A204.1 (cell line): ENCODE results near the gene REST.

ENCODE experiments used
- FAIRE-seq: peaks from 2 replicates; lab custom pipeline; 2012; peaks lifted over from hg19 to GRCh38; lab: Jason Lieb, UNC

Gene REST

DNA sequence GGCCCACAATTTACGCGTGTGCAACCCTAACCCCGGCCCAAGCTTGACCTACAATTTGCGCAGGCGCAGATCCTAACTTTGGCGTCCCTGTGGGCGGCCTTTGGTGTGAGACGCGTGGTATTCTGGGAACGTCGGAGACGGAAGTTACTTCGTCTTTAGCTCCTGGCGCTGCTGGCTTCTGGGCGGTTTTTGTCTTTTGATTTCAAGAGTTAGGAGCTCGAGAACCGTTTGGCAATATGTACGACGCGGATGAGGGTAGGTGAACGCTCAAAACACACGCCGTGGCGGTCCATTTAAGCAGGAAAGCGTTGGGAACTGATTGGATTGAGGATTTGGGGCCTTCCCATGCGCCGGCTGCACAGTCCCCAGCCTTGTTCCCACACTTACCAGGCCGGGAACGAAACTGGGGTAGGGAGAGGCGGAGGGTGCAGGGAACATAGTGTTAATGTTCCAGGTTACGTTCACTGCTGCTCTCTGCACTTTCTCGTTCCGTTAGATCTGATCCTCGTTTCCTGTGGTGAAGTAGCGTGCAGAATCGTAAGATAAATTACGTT is 71.1 kb downstream of the REST start, which contains the start of gene POLR2B:
Gene POLR2B (plus strand): TSS at position 147 of the 554 bp plus-strand sequence. CDS start 90 bp downstream, at position 237.
- FAIRE-seq = peak; percentile 94

DNA sequence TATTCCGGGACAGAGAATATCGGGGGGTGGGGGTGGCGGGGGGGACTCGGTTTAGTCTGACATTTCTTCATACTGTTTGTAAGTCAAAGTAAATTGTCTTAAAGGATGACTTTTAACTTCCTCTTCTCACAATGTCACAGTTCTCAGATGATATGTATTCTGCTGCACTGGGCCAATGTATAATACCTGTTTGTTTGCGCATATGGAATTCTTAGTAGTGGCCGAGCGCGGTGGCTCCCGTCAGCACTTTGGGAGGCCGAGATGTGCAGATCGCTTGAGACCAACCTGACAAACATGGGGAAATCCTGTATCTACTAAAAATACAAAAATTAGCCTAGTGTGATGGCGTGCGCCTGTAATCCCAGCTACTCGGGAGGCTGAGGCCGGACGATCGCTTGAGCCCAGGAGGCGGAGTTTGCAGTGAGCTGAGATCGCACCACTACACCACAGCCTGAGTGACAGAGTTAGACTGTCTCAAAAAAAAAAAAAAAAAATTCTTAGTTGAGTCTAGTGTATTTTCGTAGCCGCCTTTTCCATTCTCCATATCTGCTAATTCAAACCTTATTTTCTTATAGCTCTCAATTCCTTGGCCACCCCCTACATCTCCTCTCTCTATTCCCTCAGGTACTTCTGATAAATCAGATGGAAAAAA is 71.8 kb downstream of the REST start:
- FAIRE-seq = no peak

DNA sequence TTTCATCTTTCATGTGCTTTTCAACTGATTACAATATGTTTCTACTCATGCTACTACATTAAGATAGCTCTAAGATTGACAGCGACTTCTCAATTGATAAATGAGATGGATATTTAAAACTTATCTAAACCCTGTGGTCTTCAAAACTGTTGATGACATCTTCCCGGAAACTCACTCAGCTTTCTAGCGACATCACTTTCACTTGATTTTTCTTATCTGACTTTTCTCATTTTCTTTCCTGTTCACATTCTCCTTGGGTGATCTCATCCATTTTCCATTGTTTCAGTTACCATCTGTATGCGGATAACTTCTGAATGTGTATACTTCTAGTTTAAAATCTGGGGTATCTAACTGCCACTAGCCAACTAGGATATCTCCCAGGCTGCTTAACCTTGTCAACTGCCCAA is 74.1 kb downstream of the REST start:
- no peak for FAIRE-seq

DNA sequence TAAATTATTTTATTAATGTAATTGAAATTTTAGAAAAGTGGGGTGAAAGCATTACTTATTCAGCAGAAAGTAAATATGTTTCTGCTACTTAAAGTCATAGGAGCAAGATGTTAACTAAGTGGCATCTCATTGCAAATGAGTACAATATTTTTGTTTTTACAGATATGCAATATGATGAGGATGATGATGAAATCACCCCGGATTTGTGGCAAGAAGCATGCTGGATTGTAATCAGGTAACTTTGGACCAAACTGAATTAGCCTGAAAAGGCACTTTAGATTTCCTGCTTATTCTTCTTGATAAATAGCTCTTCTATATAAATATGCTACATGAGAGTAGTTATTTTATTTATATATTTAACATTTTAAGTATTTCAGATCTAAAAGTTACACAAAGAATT is 78.5 kb downstream of the REST start:
- FAIRE-seq = no peak

DNA sequence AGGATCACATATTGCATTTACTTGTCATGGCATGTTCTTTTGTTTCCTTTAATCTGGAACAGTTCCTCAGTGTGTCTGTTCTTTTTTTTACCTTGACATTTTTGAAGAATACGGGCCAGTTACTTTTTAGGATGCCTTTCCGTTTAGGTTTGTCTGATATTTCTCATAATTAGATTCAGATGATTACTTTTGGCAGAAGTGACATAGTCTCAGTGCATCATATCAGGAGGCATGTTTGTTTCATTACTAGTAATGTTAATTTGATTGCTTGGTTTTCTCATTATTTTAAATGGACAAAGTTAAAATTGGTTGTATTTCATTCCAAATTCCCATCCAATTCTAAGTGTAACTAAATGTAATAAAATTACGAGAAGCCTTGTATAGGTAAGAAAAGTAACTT is 79.3 kb downstream of the REST start:
- FAIRE-seq = no peak

DNA sequence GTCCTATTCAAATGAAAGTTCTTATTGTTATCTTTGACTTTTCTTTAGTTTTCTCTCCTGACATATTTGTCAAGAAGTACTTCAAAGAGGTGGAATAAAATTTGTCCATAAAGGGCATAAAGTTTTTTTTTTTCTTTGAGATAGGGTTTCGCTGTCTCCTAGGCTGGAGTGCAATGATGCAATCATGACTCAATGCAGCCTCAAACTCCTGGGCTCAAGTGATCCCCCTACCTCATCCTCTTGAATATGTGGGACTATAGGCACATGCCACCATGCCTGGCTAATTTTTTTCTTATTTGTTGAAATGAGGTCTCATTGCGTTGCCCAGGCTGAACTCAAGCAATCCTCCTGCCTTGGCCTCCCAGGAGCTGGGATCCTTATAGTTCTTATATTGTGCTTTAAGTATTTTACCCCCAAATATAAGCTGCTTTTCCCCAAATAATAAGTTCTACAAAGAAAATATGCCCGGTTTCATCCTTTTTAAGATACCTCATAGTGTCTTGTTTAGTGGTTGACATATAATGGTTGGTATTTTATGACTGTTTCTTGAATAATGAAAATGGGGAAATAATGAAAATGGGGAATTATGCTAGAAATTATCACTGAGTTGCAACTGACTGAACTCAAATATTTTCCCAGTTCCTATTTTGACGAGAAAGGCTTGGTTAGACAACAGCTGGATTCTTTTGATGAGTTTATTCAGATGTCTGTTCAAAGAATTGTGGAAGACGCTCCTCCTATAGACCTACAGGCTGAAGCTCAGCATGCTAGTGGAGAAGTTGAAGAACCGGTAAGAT is 82.6 kb downstream of the REST start:
- FAIRE-seq = no peak

DNA sequence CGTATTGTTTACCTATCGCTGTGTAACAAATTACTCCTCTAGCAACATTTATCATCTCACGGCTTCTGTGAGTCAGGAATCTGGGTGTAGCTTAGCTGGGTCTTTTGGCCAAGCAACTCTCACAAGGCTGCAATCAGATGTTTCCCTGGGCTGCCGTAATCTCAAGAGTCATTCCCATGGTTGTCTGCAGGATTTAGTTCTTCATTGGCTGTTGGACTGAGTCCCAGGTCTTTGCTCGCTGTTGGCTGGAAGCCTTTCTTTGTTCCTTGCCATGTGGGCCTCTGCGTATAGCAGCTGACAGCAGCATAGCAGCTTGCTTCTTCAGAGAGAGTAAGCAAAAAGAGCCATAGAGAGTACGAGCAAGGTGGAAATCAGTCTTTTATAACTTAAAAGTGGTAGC is 87.8 kb downstream of the REST start:
- no peak for FAIRE-seq

DNA sequence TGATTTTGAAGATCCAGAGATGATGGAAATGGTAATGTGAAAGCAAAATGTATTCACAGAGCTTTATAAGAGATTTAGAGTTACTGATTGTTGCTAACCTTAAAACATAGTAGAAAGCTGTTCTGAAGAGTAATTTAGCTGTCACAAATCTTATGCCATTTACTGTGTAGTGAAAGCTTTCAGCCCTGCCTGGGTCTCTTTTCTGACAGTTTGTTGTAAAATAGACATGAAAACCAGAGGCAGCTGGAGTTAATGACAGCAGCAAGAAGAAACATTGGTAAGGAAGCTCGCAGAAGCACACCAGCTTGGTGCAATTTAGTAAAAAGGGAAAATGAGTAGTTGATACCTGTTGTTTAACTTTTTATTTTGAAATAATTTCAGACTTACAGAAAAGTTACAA is 92.1 kb downstream of the REST start:
- FAIRE-seq = no peak

DNA sequence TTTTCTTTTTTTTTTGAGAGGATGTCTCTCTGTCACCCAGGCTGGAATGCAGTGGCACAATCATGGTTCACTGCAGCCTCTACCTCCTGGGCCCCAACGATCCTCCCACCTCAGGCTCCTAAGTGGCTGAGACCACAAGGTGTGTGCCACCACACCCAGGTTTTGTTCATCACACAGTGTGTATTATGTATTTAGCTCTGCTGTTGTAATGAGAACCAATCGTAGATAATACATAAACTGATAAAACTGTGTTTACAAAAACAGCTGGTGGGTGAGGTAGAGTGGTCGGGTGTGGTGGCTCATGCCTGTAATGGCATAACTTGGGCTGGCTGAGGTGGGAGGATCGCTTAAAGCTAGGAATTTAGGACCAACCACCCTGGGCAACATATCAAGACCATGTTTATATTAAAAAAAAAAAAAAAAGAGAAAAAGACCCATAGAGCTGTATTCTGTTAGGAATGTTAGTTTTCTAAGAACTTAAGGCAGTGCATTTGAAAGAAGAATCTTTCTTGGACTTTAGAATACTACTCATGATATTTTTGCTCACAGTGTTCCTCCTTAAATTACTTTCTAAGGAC is 105.9 kb downstream of the REST start:
- FAIRE-seq = no peak
